Measurements from ENCODE around the gene STARD10. TPM values are rescaled to one million over a fixed set of nuclear protein-coding genes. Genes with fewer than 3 reads are reported as not detected.

Gene STARD10
- total and polyA plus RNA-seq, 2 experiments from 2014 or later, result 16.6 to 20.5 TPM

DNA sequence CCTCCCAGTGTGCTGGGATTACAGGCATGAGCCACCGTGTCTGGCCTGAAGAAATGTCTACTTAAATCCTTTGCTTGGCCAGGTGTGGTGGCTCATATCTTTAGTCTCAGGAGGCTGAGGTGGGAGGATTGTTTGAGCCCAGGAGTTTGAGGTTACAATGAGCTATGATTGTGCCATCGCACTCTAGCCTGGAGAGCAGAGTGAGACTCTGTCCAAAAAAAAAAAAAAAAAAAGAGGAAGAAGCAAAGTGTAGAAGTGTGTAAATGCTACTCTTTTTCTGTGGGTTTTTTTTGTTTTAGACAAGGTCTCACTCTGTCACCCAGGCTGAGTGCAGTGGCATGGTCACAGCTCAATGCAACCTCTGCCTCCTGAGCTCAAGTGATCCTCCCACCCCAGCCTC lies 13.9 kb upstream of the STARD10 start:
- ATAC-seq, result no peak
- Histone ChIP-seq H3K9me2 (ENCODE audit: insufficient read depth) (no peaks in the 10 kb centered on the region), H4K20me1 (replicated peaks; ENCODE audit: insufficient read depth) (no peaks in the 10 kb centered on the region; the same call in 1 of the 2 replicates), H3K79me2 (replicated peaks; ENCODE audit: insufficient read depth) (peaks cover 7% of the 10 kb centered on the region; the same call in 1 of the 2 replicates), H2AFZ (no peak overlapping the region), H3K4me3 (no peak overlapping the region), H3K4me2 (no peak overlapping the region), H3F3A (replicated peaks; ENCODE audit: low read depth) (no peaks in the 10 kb centered on the region), H3K27me3 (ENCODE audit: insufficient read depth) (no peaks in the 10 kb centered on the region), H3K27ac (ENCODE audit: low read depth) (no peak overlapping the region), H3K36me3 (ENCODE audit: insufficient read depth) (0 out of 2 replicates have a peak, but pooled peaks cover 3% of the 10 kb centered on the region), H3K4me1 (ENCODE audit: insufficient read depth) (peaks cover 6% of the 10 kb centered on the region; the same call in 1 of the 2 replicates)
- Mint-ChIP-seq H3K27ac (no peak overlapping the region), H3K27me3 (ENCODE audit: insufficient read depth, low read depth, poor library complexity) (peaks cover 5% of the 10 kb centered on the region), H3K4me1 (peaks cover 9% of the 10 kb centered on the region), H3K36me3 (ENCODE audit: low read depth) (peaks cover 18% of the 10 kb centered on the region; the same call in 1 of the 3 replicates), H3K4me3 (no peak overlapping the region), H3K9me3 (no peaks in the 10 kb centered on the region)
- TF ChIP-seq JUNB (IDR thresholded peaks at IDR 0.05; ENCODE audit: unreplicated experiment), result no peak
- no peak for DNase-seq (ENCODE audit: low spot score)

DNA sequence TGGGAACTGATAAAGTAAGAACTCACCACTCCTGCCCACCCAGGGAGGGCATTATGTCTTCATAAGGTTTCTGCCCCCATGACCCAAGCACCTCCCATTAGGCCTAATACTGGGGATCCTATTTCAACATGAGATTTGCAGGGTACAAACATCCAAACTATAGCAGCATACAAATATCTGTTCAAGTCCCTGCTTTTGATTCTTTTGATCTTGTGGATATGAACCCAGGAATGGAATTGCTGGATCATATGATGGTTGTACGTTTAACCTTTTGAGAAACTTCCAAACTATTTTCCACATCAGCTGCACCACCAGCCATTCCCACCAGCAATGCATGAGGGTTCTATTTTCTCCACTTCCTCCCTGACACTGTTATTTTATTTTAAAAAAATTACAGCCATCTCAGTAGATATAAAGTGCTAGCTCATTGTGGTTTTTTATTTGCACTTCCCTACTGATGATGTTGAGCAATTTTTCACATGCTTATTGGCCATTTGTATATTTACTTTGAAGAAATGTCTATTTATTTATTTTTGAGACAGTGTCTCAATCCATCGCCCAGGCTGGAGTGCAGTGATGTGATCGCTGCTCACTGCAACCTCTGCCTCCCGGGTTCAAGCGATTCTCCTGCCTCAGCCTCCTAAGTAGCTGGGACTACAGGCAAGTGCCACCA lies 13.3 kb upstream of the STARD10 start:
- H3K9me2 ChIP-seq (ENCODE audit: insufficient read depth), result no peaks in the 10 kb centered on the region
- H3K4me3 ChIP-seq, result no peak overlapping the region
- Mint-ChIP-seq H3K9me3 (no peaks in the 10 kb centered on the region), H3K27me3 (ENCODE audit: insufficient read depth, low read depth, poor library complexity) (peaks cover 5% of the 10 kb centered on the region), H3K36me3 (ENCODE audit: low read depth) (peaks cover 14% of the 10 kb centered on the region; the same call in 1 of the 3 replicates), H3K4me1 (peaks cover 5% of the 10 kb centered on the region), H3K4me3 (no peak overlapping the region), H3K27ac (no peak overlapping the region)
- no peak overlapping the region for H2AFZ ChIP-seq
- H3K36me3 ChIP-seq (ENCODE audit: insufficient read depth), result 0 out of 2 replicates have a peak, but pooled peaks cover 2% of the 10 kb centered on the region
- DNase-seq (ENCODE audit: low spot score) (no peak), ATAC-seq (no peak)
- no peaks in the 10 kb centered on the region for H3K27me3 ChIP-seq (ENCODE audit: insufficient read depth)
- no peak overlapping the region for H3K27ac ChIP-seq (ENCODE audit: low read depth)
- no peaks in the 10 kb centered on the region for H3F3A ChIP-seq (replicated peaks; ENCODE audit: low read depth)
- no peaks in the 10 kb centered on the region; the same call in 1 of the 2 replicates for H3K4me1 ChIP-seq (ENCODE audit: insufficient read depth)
- peaks cover 5% of the 10 kb centered on the region; the same call in 1 of the 2 replicates for H3K79me2 ChIP-seq (replicated peaks; ENCODE audit: insufficient read depth)
- no peak overlapping the region for H3K4me2 ChIP-seq
- H4K20me1 ChIP-seq (replicated peaks; ENCODE audit: insufficient read depth), result no peaks in the 10 kb centered on the region; the same call in 1 of the 2 replicates
- TF ChIP-seq NANOG (IDR thresholded peaks at IDR 0.05; ENCODE audit: borderline replicate concordance) (no peak), ZNF331 (CRISPR knock-in tag; IDR thresholded peaks at IDR 0.05; ENCODE audit: low read depth) (no peak), CREB1 (CRISPR knock-in tag; IDR thresholded peaks at IDR 0.05; ENCODE audit: low read depth) (no peak), EZH2 (IDR thresholded peaks at IDR 0.05; ENCODE audit: low read depth, unreplicated experiment) (no peak), POLR2AphosphoS5 (IDR thresholded peaks at IDR 0.05; ENCODE audit: low read depth) (no peak), STAT1 (IDR thresholded peaks at IDR 0.05; ENCODE audit: unreplicated experiment) (no peak)
- TF ChIP-seq, protein P1, sequence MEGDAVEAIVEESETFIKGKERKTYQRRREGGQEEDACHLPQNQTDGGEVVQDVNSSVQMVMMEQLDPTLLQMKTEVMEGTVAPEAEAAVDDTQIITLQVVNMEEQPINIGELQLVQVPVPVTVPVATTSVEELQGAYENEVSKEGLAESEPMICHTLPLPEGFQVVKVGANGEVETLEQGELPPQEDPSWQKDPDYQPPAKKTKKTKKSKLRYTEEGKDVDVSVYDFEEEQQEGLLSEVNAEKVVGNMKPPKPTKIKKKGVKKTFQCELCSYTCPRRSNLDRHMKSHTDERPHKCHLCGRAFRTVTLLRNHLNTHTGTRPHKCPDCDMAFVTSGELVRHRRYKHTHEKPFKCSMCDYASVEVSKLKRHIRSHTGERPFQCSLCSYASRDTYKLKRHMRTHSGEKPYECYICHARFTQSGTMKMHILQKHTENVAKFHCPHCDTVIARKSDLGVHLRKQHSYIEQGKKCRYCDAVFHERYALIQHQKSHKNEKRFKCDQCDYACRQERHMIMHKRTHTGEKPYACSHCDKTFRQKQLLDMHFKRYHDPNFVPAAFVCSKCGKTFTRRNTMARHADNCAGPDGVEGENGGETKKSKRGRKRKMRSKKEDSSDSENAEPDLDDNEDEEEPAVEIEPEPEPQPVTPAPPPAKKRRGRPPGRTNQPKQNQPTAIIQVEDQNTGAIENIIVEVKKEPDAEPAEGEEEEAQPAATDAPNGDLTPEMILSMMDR (conservative IDR thresholded peaks at IDR 0.05; ENCODE audit: low read depth in 2 of 2), result no peak
- TF ChIP-seq, protein P2, sequence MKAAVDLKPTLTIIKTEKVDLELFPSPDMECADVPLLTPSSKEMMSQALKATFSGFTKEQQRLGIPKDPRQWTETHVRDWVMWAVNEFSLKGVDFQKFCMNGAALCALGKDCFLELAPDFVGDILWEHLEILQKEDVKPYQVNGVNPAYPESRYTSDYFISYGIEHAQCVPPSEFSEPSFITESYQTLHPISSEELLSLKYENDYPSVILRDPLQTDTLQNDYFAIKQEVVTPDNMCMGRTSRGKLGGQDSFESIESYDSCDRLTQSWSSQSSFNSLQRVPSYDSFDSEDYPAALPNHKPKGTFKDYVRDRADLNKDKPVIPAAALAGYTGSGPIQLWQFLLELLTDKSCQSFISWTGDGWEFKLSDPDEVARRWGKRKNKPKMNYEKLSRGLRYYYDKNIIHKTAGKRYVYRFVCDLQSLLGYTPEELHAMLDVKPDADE (IDR thresholded peaks at IDR 0.05), result no peak
- TF ChIP-seq, protein P3, sequence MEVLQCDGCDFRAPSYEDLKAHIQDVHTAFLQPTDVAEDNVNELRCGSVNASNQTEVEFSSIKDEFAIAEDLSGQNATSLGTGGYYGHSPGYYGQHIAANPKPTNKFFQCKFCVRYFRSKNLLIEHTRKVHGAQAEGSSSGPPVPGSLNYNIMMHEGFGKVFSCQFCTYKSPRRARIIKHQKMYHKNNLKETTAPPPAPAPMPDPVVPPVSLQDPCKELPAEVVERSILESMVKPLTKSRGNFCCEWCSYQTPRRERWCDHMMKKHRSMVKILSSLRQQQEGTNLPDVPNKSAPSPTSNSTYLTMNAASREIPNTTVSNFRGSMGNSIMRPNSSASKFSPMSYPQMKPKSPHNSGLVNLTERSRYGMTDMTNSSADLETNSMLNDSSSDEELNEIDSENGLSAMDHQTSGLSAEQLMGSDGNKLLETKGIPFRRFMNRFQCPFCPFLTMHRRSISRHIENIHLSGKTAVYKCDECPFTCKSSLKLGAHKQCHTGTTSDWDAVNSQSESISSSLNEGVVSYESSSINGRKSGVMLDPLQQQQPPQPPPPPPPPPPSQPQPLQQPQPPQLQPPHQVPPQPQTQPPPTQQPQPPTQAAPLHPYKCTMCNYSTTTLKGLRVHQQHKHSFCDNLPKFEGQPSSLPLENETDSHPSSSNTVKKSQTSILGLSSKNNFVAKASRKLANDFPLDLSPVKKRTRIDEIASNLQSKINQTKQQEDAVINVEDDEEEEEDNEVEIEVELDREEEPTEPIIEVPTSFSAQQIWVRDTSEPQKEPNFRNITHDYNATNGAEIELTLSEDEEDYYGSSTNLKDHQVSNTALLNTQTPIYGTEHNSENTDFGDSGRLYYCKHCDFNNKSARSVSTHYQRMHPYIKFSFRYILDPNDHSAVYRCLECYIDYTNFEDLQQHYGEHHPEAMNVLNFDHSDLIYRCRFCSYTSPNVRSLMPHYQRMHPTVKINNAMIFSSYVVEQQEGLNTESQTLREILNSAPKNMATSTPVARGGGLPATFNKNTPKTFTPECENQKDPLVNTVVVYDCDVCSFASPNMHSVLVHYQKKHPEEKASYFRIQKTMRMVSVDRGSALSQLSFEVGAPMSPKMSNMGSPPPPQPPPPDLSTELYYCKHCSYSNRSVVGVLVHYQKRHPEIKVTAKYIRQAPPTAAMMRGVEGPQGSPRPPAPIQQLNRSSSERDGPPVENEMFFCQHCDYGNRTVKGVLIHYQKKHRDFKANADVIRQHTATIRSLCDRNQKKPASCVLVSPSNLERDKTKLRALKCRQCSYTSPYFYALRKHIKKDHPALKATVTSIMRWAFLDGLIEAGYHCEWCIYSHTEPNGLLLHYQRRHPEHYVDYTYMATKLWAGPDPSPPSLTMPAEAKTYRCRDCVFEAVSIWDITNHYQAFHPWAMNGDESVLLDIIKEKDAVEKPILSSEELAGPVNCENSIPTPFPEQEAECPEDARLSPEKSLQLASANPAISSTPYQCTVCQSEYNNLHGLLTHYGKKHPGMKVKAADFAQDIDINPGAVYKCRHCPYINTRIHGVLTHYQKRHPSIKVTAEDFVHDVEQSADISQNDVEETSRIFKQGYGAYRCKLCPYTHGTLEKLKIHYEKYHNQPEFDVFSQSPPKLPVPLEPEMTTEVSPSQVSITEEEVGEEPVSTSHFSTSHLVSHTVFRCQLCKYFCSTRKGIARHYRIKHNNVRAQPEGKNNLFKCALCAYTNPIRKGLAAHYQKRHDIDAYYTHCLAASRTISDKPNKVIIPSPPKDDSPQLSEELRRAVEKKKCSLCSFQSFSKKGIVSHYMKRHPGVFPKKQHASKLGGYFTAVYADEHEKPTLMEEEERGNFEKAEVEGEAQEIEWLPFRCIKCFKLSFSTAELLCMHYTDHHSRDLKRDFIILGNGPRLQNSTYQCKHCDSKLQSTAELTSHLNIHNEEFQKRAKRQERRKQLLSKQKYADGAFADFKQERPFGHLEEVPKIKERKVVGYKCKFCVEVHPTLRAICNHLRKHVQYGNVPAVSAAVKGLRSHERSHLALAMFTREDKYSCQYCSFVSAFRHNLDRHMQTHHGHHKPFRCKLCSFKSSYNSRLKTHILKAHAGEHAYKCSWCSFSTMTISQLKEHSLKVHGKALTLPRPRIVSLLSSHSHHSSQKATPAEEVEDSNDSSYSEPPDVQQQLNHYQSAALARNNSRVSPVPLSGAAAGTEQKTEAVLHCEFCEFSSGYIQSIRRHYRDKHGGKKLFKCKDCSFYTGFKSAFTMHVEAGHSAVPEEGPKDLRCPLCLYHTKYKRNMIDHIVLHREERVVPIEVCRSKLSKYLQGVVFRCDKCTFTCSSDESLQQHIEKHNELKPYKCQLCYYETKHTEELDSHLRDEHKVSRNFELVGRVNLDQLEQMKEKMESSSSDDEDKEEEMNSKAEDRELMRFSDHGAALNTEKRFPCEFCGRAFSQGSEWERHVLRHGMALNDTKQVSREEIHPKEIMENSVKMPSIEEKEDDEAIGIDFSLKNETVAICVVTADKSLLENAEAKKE (CRISPR knock-in tag; IDR thresholded peaks at IDR 0.05), result no peak

All from GM23338 (cell line).